HG03064 (cell line): ENCODE measurements around the gene ANKFY1.

ENCODE experiments used
- ATAC-seq: cut with Tn5 transposase; IDR thresholded peaks from one replicate; pipeline ENCODE4 v1.9.1; 2021; ENCODE audit warnings: low read depth; ENCODE audit not compliant: unreplicated experiment

ANKFY1 gene

GRCh38 chr17:4135489-4135888, 128.3 kb downstream of the ANKFY1 start:
- no peak for ATAC-seq

- no peak for ATAC-seq
Observed at GRCh38 chr17:4134721-4135120, 129.1 kb downstream of the ANKFY1 start.

GRCh38 chr17:4130715-4131114, 133.1 kb downstream of the ANKFY1 start:
- no peak for ATAC-seq

GRCh38 chr17:4127555-4127954, 136.2 kb downstream of the ANKFY1 start:
- no peak for ATAC-seq

- no peak for ATAC-seq
Observed at GRCh38 chr17:4125552-4125951, 138.2 kb downstream of the ANKFY1 start.

GRCh38 chr17:4124999-4125398, 138.8 kb downstream of the ANKFY1 start:
- ATAC-seq, result no peak

- ATAC-seq, result no peak
Observed at GRCh38 chr17:4120332-4120731, 143.4 kb downstream of the ANKFY1 start.

GRCh38 chr17:4119299-4119698, 144.5 kb downstream of the ANKFY1 start:
- no peak for ATAC-seq

GRCh38 chr17:4118015-4118743, 145.6 kb downstream of the ANKFY1 start:
- ATAC-seq, result no peak

GRCh38 chr17:4116516-4116915, 147.3 kb downstream of the ANKFY1 start:
- ATAC-seq, result no peak
